CD4-positive, alpha-beta T cell treated with Interferon gamma for 1 hour (primary cell): ENCODE measurements around the gene LHFPL3.
"Not testable (repeated sequence)": the region's sequence is repeated elsewhere in the genome, so short reads cannot be mapped to it uniquely, and the experiment has no call there.

Experiments
- DNase-seq: peaks from one replicate; pipeline ENCODE4 v3.0.0-alpha.2; 2020

LHFPL3 gene

DNA sequence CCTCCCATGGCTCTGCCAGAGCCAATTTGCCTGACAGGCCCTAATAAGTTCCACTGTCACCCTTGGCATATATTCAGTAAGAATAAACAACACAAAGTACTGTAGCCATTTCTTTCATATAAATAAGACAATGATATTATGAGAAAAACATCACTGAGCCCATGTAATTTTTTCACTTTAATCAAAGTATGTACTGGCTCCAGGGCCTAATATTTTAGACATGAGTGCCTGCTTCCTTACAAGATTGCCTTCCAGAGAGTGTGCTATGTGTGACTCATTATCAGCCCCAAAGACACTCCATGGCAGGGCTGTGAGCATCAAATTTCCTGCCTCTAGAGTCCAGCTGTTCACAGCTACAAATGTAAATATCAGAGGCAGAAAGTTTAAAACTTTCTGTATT, 297.6 kb downstream of the LHFPL3 start:
- no peak for DNase-seq

DNA sequence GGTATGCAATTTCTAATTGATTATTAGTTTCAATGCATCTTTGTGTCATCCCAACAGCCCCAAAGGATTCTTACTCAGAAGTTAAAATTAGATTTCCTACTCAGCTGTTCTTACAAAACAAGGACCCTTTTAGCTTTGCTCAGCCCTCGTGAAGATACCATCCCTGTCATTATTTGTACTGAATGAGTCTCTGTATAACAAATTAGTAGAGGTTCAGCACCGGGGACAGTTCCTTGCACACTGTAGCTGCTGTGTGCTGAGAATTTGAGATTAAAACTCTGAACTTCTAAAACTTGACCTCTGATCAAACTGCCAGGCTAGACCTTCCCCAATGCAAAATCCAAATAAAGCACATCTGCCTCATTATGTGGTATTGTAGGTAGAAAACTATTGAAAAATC, 299.1 kb downstream of the LHFPL3 start:
- DNase-seq = no peak

DNA sequence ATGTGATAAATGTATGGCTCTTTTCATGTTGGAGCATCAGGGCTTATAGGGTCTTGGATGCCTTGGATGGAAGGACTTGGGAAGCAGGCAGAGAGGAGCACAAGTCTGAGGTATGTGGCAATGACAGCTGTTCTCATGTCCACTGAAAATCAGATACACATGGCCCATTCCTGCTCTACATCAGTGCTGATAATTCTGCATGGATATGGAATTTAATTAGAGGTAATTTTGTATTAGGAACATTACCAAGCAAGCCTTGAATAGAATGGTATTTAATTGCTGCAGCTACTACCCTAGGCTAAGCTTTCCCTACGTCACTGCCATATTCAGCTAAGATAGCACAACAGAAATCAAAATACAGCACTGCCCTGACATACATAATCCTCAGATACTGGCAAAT, 299.6 kb downstream of the LHFPL3 start:
- DNase-seq = no peak

DNA sequence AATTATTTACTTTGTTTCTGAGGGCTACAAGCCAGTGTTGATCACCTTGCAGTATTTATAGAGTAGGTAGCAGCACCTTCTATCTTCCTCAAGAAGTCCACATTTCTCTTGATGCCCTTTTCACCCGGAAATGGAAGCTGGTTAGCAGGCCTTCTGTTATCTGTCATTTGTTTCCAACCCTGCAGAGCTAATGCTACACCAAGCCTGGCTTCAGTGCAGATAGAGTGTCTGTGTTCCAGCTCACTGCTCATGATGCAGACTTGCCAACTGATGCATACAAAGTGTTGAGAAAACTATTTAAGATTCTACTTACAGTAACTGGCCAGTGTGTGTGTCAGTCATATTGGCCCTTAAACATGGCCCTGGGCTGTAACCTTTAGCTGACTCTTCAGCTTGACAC, 301.0 kb downstream of the LHFPL3 start:
- no peak for DNase-seq

DNA sequence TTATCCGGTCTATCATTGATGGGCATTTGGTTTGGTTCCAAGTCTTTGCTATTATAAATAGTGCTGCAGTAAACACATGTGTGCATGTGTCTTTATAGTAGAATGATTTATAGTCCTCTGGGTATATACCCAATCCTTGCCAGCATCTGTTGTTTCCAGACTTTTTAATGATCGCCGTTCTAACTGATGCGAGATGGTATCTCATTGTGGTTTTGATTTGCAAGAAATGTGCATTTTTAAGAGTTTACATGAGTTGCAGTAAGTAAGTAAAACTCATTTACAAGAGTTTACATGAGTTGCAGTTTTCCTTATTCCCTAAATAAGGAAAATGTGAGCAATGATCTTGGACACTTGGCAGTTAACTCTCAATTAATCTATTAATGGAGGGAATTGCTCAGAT, 312.1 kb downstream of the LHFPL3 start:
- no peak for DNase-seq

DNA sequence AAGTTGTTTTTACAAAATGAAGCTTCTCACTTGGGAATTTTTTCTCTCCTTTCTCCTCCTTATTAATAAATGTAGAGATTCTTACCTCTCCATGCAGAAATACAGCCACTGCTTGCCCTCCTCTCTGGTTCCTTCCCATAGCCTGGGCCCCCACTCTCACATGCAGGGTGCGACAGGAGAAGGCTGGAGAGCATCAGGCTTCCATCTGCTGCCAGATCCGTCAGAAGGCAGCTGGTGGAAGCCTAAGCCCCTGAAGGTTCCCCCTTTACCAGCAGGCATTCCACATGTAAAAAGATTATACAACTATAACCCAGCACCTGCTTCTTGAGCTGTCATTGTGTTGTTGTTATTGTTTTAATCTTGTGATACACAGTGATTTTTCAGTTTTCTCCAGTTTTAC, 314.2 kb downstream of the LHFPL3 start:
- no peak for DNase-seq

DNA sequence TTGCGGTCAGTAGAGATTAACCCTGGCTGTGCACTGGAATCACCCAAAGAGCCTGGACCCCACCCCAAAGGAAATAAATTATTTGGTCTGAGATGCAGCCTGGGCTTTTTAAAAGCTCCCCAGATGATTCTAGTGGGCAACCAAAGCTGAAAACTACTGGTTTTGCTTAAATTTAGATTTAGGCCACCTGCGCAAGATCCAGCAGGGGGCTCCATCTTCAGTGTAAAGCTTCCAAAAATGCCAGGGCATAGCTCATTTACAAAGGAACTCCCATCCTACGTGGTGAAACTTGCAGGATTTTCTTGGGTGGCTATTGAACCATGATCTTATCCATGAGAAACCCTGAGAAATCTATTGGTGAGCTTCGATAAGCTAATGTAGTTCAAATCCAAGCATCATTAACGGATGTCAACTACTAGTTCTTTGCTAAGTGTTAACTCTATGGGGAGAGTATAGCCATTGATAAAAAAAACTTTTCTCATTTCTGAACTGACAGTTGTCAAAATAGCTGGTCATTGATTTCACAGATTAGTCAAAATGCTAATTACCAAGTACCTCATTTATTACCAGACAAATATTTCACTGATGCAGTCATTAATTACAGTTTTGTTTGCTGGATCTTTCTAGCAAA, 315.3 kb downstream of the LHFPL3 start:
- DNase-seq = no peak

DNA sequence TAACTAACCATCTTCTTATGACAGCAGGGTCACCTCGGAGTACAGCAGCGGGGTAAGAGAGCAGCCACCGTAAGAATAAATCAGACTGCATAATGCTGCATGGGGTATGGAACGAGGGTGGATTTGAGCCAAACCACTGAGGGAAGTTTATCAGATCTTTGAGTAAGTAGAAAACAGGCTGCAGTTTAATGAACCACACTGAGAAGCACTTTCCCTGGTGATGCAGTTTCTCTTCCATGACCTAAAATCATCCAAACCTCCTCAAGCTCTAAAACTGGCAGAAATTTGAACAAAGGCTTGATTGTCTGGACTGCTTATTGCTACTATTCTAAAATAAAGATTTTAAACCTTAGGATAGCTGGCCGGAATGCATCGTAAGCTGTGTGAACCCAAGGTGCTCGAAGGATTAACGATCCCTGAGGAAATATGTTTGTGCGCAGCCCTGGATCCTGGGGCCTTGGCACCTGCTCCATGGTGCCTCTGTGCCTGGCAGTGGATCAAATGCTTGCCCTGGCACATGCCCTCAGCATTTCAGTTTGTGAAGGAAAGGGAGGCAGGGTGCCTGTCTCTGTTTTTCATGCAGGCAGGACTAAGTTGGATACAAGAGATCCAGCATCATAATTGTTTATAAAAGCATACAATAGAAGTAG, 322.7 kb downstream of the LHFPL3 start:
- DNase-seq = no peak

DNA sequence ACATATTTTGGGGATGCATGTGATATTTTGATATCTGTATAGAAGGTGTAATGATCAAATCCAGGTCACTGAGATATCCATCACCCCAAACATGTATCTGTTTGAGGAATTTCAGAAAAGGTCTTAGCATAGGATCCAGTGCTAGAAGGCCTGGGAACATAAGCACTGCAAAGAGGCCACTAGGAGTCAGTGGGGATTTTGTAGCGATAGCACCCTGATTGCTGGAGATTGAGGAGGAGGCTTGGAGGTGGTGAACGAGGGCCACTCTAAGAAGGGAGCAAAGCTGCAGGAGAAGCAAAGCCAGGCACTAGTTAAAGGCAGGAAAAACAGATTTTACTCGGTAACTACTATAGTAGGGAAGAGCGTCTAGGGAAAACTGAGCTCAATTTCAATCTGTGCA, 324.0 kb downstream of the LHFPL3 start:
- DNase-seq = no peak

DNA sequence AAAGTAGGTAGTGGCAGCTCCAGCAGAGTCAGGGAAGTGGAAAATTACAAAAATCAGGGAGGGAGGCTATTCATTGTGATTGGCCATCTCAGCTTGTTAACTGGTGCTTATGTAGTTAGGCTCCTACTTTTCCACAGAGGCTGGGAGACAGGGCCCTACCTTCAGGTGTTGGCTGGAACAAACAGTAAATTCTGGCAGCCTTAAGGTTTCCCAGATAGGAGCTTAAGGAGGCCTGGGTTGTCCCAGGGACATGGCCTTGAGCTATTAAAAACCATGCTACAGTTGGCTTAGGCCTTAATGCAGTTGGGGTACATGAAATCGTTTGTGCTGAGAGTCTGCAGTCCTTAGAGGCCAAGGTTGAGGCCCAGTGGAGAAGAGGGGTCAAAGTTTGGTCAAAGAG, 324.5 kb downstream of the LHFPL3 start:
- no peak for DNase-seq

DNA sequence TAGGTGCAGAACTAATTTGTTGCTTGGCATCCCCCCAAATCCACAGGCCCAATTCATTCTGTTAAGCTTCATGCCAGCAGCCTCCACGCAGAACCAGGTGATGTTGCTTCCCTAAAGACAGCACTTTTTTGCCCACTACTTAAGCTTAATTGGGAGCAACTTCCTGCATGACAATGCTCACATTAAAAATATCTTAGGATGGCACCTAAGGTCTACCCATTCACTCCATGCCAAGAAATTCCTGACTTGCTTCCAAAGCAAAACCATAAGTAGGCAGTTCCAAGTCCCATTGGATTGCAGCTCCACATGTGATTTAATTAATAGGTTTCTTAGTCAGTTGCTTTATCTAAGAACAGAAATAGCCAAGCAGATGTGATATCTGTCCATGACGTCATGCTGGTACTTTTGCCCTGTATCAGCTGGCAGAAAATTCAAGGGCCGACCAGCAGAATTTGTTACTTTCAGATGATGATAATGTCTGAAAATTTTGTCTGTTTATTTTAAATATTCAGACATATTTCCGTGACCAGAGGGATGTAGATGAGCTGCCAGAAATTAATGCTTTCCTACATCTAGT, 325.5 kb downstream of the LHFPL3 start:
- no peak for DNase-seq

DNA sequence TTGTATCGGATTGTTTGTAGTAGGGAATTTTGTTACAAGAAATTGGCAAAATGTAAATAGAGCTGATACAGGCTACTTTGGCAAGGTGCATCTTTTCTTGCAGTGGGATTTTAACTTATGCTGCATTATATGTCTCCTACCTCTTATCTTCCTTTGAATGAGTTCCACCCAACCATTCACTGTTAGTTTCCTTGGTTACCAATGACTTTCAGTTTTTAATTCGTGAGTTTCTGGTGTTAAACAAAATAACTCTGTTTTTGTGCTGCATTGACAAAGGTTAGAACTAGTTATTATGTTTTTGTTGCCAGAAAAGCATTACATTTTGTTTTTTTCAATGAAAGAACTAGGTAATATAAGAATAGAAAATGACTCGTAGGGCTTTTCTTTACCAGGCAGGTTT, 327.2 kb downstream of the LHFPL3 start:
- no peak for DNase-seq

DNA sequence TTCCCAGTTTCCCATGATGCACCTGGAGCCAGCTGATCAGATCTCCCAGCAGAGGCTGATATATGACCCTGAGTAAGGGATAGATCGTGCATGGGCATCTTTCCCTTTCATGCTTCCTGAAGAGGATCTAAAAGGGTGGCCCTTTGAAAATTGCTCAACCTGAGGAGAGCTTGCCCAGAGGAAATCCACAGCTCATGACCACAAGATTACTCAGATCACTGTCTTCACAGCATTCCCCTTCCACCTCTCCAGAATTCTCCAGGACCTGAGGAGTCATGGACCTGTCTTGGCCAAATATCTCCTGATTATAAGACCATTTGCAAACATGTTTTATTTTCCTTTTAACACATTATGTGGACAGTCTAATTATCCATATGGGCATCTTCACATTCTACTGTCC, 328.1 kb downstream of the LHFPL3 start:
- no peak for DNase-seq

DNA sequence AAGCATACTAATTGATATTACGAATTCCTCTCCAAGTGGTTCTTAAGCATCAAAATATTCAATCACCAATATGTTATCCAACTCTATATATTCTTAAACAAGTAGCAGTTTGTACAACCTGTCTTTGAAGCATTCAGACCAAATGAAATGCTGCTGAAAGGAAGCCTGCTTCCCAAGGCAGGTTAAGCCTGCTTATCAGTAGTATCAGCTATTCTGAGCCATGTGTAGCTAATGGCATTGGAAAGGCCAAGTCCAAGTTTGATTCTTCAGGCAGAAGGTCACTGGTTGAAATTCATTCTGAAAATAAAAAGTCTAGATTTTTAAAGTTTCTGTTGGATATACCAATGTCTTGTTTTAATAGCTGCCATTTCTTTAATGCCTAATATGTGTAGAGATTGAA, 328.7 kb downstream of the LHFPL3 start:
- DNase-seq = no peak

DNA sequence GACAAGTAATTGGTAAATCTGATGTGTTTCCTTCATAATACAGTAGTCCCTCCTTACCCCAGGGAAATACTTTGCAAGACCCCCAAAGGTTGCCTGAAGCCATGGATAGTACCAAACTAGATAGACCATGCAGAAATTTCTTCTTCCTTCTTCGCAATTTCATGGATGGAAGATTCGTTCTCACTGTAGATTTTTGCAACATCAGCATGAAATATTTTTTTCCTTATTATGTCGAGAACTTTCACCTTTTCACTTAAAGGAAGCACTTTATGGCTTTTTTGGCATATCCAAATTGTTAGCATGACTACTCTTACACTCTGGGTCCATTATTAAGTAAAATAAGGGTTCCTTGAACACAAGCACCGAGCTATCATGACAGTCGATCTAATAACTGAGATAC, 333.2 kb downstream of the LHFPL3 start:
- DNase-seq = no peak

DNA sequence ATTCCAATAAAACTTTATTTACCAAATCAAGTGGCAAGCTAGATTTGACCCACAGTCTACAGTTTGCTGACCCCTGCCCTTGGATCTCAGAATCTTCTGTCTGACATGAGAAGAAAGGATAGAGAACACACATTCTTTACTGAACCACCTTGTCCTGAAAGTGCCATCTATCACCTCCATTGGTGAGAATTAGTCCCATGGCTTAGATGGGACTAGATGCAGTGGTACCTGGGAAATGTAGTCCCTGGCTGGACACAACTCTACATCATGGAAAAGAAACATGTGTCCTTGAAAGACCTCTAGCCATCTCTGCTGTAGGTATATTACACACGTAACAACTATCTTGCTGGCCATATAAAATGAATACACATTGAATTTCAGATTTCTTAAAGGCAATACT, 336.2 kb downstream of the LHFPL3 start:
- DNase-seq = no peak

DNA sequence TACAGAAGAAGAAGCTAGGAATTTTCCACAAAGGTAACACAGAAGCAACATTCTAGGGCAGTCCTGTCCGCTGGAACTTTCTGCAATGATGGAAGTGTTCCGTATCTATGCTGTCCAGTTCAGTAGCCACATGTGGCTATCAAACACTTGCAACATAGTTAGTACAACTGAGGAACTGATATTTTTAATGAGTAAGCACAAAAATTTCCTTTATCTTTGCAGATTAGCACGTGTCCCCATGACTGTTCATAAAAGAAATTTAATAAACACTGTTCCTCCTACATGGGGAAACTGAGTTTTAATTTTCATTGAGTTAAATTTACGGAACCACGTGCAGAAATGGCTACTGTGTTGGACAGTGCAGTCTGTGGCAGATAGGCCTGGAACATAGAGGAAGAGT, 349.2 kb downstream of the LHFPL3 start:
- DNase-seq = no peak

DNA sequence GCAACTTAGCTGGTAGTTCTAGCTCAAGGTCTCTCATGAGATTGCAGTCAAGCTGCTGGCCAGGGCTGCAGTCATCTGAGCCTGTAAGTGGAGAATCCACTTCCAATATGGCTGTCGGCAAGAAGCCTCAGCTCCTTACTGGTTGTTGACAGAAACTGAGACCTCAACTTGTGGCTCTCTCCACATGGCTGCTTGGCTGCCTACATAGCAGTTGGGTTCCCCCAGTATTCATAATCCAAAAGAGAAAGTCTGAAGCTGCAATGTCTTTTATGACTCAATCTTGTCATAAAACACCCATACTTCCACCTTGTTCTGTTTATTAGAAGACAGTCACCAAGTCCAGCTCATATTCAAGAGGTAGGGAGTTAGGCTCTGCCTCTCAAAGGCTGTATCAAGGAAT, 350.7 kb downstream of the LHFPL3 start:
- no peak for DNase-seq

DNA sequence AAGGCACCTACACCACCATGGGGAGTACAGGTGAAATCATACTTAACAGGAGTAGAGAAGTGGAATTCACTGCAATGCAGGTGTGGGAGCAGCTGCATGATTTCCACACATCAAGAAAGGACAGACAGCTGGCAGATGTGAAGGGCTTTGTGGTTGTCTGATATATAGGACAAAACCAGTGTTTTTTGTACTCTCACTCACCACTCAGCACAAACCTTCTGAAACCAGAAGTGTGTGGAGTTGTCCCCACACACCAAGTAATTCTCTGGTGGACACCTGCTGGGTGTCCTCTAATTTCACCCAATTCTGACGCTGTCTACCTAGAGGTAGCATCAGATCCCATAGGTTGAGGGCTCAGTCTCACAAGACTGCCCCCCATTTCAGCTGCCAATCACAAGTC, 357.9 kb downstream of the LHFPL3 start:
- no peak for DNase-seq

DNA sequence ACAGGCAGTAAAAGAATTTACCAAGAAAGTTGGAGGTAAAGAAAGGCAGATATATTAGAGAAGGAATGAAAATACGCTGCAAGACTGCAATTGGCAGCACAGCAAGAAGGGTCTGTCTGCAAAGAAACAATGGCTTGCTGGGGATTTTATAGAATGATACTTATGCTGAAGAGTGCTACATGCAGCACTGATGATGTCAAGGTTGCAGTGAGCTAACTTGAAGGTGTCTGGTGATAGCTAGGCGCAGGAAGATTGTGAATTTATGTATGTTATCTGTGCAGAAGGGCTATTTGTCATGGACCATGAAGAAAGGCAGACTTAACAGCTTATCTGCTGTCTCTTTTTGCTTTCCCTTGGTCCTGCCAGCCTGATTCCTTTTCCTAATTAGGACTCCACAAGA, 366.3 kb downstream of the LHFPL3 start:
- no peak for DNase-seq

DNA sequence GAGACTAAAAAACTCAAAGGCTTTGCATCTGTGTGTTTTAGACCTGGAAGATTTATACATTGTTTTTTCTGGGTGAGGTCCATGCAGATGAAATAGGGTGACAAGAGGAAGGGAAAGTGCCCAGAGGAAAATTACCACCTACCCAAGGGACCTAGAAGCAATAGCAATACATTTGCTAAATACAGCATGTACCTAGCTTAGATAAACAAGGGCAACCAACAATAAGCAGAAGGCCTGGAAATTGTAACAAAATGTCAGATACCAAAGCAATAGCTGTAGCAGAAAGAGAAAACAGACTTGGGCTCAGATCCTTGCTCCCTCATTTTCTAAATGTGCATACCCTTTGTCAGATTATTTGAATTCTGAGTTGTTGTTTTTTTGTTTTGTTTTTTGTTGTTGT, 367.2 kb downstream of the LHFPL3 start:
- DNase-seq = no peak

DNA sequence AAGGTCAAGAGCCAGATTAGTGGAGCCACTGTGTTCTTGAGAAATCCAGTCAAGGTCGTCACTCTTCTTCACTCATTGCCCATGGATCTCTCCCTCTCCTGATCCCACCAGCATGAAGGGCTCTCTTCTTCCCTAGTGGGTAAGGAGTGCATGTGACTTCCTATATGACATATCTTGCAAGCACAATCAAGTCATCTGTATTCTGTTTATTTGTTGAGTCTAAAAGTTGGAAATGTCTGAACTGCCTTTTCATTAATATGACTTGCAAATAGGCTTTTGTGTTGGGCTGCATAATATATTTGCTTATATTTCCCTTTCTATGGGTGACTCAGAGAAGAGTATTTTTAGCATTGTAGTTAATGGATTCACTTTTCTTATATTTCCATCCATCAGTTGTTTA, 371.9 kb downstream of the LHFPL3 start:
- DNase-seq = no peak

DNA sequence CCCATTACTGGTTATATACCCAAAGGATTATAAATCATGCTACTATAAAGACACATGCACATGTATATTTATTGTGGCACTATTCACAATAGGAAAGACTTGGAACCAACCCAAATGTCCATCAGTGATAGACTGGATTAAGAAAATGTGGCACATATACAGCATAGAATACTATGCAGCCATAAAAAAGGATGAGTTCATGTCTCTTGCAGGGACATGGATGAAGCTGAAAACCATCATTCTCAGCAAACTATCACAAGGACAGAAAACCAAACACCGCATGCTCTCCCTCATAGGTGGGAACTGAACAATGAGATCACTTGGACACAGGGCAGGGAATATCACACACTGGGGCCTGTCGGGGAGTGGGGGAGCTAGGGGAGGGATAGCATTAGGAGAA, 392.6 kb downstream of the LHFPL3 start:
- not testable (repeated sequence) for DNase-seq

DNA sequence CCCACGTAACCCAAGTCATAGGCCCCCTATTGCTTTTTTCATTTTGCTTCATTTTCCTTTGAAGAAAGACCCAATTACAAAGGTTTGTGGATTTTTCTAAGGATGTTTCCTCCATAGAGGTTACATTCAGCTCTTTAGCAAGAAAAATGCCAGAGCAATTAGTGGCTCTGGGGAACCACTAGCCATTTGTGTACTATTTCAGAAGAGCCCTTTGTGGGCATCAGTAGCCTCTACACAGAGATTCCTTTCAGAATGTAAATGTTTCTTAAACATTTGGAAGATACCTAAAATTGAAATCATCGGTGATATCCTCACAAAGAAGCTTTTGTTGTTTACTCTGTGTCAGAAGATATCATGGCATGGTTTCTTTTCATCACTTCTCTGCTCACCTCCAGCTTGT, 394.6 kb downstream of the LHFPL3 start:
- DNase-seq = no peak

DNA sequence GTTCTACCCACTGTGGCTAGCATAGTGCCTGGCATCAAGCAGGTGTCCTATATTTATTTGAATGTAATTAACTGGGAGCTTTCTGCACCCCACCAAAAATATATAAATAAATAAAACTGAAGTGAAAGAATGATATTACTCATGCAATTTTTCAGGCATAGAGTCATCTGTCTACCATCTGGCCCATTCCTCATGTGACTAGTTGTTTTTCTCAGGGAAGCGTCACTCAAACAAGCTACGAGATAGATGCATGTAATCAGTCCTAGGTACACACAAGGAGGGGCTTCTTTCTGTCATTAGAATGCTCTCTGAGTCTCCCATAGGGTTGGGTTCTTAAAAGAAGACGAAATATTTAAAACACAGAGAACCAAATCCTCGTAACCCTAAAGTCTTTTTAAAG, 430.1 kb downstream of the LHFPL3 start:
- DNase-seq = no peak
